COLO668 (cell line): ENCODE measurements around the gene APCDD1L.
A peak's percentile ranks its signal among the peaks of the same experiment; 100 is the strongest.
"Not testable (repeated sequence)": the region's sequence is repeated elsewhere in the genome, so short reads cannot be mapped to it uniquely, and the experiment has no call there.

Source experiments
- DNase-seq: peaks from one replicate; lab custom pipeline; 2025; ENCODE audit not compliant: unreplicated experiment; lab: John Stamatoyannopoulos, UW

Gene APCDD1L

GRCh38 chr20:58446264-58446959, 68.8 kb downstream of the APCDD1L start:
- no peak for DNase-seq

- no peak for DNase-seq
Observed at GRCh38 chr20:58444746-58445255, 70.4 kb downstream of the APCDD1L start.

GRCh38 chr20:58441723-58442122, 73.5 kb downstream of the APCDD1L start:
- no peak for DNase-seq

- no peak for DNase-seq
Observed at GRCh38 chr20:58440021-58440767, 75.0 kb downstream of the APCDD1L start.

- no peak for DNase-seq
Observed at GRCh38 chr20:58438970-58439808, 76.0 kb downstream of the APCDD1L start.

- peak; percentile 54 for DNase-seq
Observed at GRCh38 chr20:58436868-58437645, 78.1 kb downstream of the APCDD1L start.

GRCh38 chr20:58435237-58435636, 80.0 kb downstream of the APCDD1L start:
- DNase-seq: no peak

- DNase-seq: no peak
Observed at GRCh38 chr20:58434326-58434725, 80.9 kb downstream of the APCDD1L start.

- DNase-seq: no peak
Observed at GRCh38 chr20:58433759-58434158, 81.4 kb downstream of the APCDD1L start.

GRCh38 chr20:58433029-58433647, 82.1 kb downstream of the APCDD1L start:
- DNase-seq: no peak

GRCh38 chr20:58432186-58432954, 82.8 kb downstream of the APCDD1L start:
- DNase-seq: no peak

- no peak for DNase-seq
Observed at GRCh38 chr20:58431134-58431533, 84.1 kb downstream of the APCDD1L start.

- DNase-seq: no peak
Observed at GRCh38 chr20:58429303-58429702, 85.9 kb downstream of the APCDD1L start.

GRCh38 chr20:58428364-58428763, 86.8 kb downstream of the APCDD1L start:
- no peak for DNase-seq

GRCh38 chr20:58427571-58427970, 87.6 kb downstream of the APCDD1L start:
- DNase-seq: not testable (repeated sequence)

GRCh38 chr20:58424218-58424969, 90.8 kb downstream of the APCDD1L start:
- DNase-seq: no peak

- DNase-seq: no peak
Observed at GRCh38 chr20:58421497-58421850, 93.7 kb downstream of the APCDD1L start.

- no peak for DNase-seq
Observed at GRCh38 chr20:58420798-58421496, 94.3 kb downstream of the APCDD1L start.
